Activated T-helper 1 cell treated with anti-CD3 and anti-CD28 coated beads, Interleukin-12 subunit alpha, Interleukin-12 subunit beta, Interleukin-2, Interleukin-4 antibody, amounts not matched to agents 30 ng/mL and 10 ng/mL and 1 ng/mL, durations not matched to agents 14 hours and 24 hours and 36 hours (primary cell): ENCODE measurements around the gene LEUTX. TPM values are rescaled to one million over a fixed set of nuclear protein-coding genes. Genes with fewer than 3 reads are reported as not detected.

ENCODE experiments used
- DNase-seq: peaks from one replicate; pipeline ENCODE4 v3.0.0; 2021; ENCODE audit warnings: low spot score
- H3K27ac Mint-ChIP-seq: one replicate; pipeline ENCODE4 v1.8.0; 2021; ENCODE audit warnings: mild to moderate bottlenecking, mixed read lengths
- H3K27me3 Mint-ChIP-seq: one replicate; pipeline ENCODE4 v1.8.0; 2022; ENCODE audit warnings: mild to moderate bottlenecking, moderate library complexity, mixed read lengths; ENCODE audit not compliant: insufficient read depth
- H3K36me3 Mint-ChIP-seq: one replicate; pipeline ENCODE4 v1.8.0; 2021; ENCODE audit warnings: low read depth, mixed read lengths
- H3K4me1 Mint-ChIP-seq: one replicate; pipeline ENCODE4 v1.8.0; 2021; ENCODE audit warnings: low read depth, mixed read lengths
- H3K4me3 Mint-ChIP-seq: one replicate; pipeline ENCODE4 v1.8.0; 2021; ENCODE audit warnings: mild to moderate bottlenecking, moderate library complexity, mixed read lengths
- H3K9me3 Mint-ChIP-seq: one replicate; pipeline ENCODE4 v1.8.0; 2021; ENCODE audit warnings: mixed read lengths
- intact Hi-C: fragments of 100-400 bp; cut with micrococcal nuclease; formaldehyde crosslinking; loops from one replicate; pipeline ENCODE4 v1.15.1; 2024
- total RNA-seq: library from RNA; stranded (reverse); gene quantifications from 2 replicates; pipeline ENCODE4 v1.2.3, GENCODE V29; 2022

LEUTX gene
- total RNA-seq, result not detected in 2 replicates

- Mint-ChIP-seq H3K27me3 (peaks cover 29% of the 10 kb centered on the region), H3K4me3 (no peak within 1 kb of the TSS), H3K9me3 (no peaks in the 10 kb centered on the region), H3K36me3 (no peaks in the 10 kb centered on the region), H3K4me1 (peaks cover 20% of the 10 kb centered on the region), H3K27ac (no peak within 1 kb of the TSS)
- intact Hi-C loops, result no loop called here
- DNase-seq, result no peak
Observed at GRCh38 chr19:39778763-39779162, at the start of gene LEUTX. LEUTX (plus strand) TSS chr19:39778854; CDS start chr19:39778921, 67 bp downstream.

GRCh38 chr19:39729594-39729993, 49.1 kb upstream of the LEUTX start:
- no peak for DNase-seq
- intact Hi-C loops, result no loop called here
- H3K9me3 Mint-ChIP-seq, result peaks cover 10% of the 10 kb centered on the region
- H3K27me3 Mint-ChIP-seq, result peaks cover 6% of the 10 kb centered on the region
- H3K4me3 Mint-ChIP-seq, result no peak overlapping the region
- peaks cover under 1% of the 10 kb centered on the region for H3K4me1 Mint-ChIP-seq
- no peaks in the 10 kb centered on the region for H3K36me3 Mint-ChIP-seq
- no peak overlapping the region for H3K27ac Mint-ChIP-seq

- Mint-ChIP-seq H3K27me3 (peaks cover 3% of the 10 kb centered on the region), H3K36me3 (peaks cover 1% of the 10 kb centered on the region), H3K4me3 (no peak overlapping the region), H3K9me3 (peaks cover 13% of the 10 kb centered on the region), H3K4me1 (peaks cover 16% of the 10 kb centered on the region), H3K27ac (no peak overlapping the region)
- DNase-seq, result no peak
- intact Hi-C loops, result no loop called here
Observed at GRCh38 chr19:39731685-39732084, 47.0 kb upstream of the LEUTX start.

GRCh38 chr19:39733841-39734240, 44.8 kb upstream of the LEUTX start:
- peaks cover 4% of the 10 kb centered on the region for H3K27me3 Mint-ChIP-seq
- H3K4me1 Mint-ChIP-seq, result peaks cover 37% of the 10 kb centered on the region
- peaks cover 1% of the 10 kb centered on the region for H3K36me3 Mint-ChIP-seq
- intact Hi-C loops, result no loop called here
- no peak for DNase-seq
- H3K9me3 Mint-ChIP-seq, result peaks cover 13% of the 10 kb centered on the region
- H3K4me3 Mint-ChIP-seq, result no peak overlapping the region
- peak overlapping the region; percentile 11 for H3K27ac Mint-ChIP-seq

- Mint-ChIP-seq H3K4me3 (no peak overlapping the region), H3K36me3 (peaks cover 1% of the 10 kb centered on the region), H3K27ac (peak overlapping the region; percentile 77), H3K27me3 (peaks cover 3% of the 10 kb centered on the region), H3K9me3 (peaks cover 13% of the 10 kb centered on the region), H3K4me1 (peaks cover 47% of the 10 kb centered on the region)
- intact Hi-C loops, result loop anchor here (1.0 kb wide), 1 partner anchor 152 kb away; no protein-coding TSS in a partner anchor
- DNase-seq, result no peak
Observed at GRCh38 chr19:39735688-39736087, 43.0 kb upstream of the LEUTX start.

- Mint-ChIP-seq H3K4me3 (no peak overlapping the region), H3K9me3 (peaks cover 13% of the 10 kb centered on the region), H3K36me3 (peaks cover 1% of the 10 kb centered on the region), H3K27me3 (peaks cover 3% of the 10 kb centered on the region), H3K4me1 (peaks cover 49% of the 10 kb centered on the region), H3K27ac (peak overlapping the region; percentile 77)
- no peak for DNase-seq
- intact Hi-C loops, result loop anchor here (1.0 kb wide), 1 partner anchor 153 kb away; no protein-coding TSS in a partner anchor
Observed at GRCh38 chr19:39736088-39736487, 42.6 kb upstream of the LEUTX start.

- H3K4me1 Mint-ChIP-seq, result peaks cover 54% of the 10 kb centered on the region
- intact Hi-C loops, result no loop called here
- H3K9me3 Mint-ChIP-seq, result peaks cover 13% of the 10 kb centered on the region
- H3K27me3 Mint-ChIP-seq, result peaks cover 3% of the 10 kb centered on the region
- no peak for DNase-seq
- no peak overlapping the region for H3K4me3 Mint-ChIP-seq
- H3K36me3 Mint-ChIP-seq, result peaks cover 1% of the 10 kb centered on the region
- H3K27ac Mint-ChIP-seq, result peak overlapping the region; percentile 37
Observed at GRCh38 chr19:39737351-39737750, 41.3 kb upstream of the LEUTX start.

GRCh38 chr19:39737891-39738290, 40.8 kb upstream of the LEUTX start, which contains the start of gene CLC:
CLC (minus strand) TSS chr19:39738029; CDS start chr19:39737952, 77 bp downstream.
- H3K36me3 Mint-ChIP-seq, result peaks cover 1% of the 10 kb centered on the region
- H3K4me1 Mint-ChIP-seq, result peaks cover 54% of the 10 kb centered on the region
- H3K9me3 Mint-ChIP-seq, result peaks cover 13% of the 10 kb centered on the region
- peaks cover 3% of the 10 kb centered on the region for H3K27me3 Mint-ChIP-seq
- intact Hi-C loops, result no loop called here
- peak within 1 kb of the TSS; percentile 37 for H3K27ac Mint-ChIP-seq
- DNase-seq, result no peak
- H3K4me3 Mint-ChIP-seq, result no peak within 1 kb of the TSS

- H3K4me3 Mint-ChIP-seq, result no peak overlapping the region
- intact Hi-C loops, result no loop called here
Observed at GRCh38 chr19:39738814-39739213, 39.8 kb upstream of the LEUTX start.

GRCh38 chr19:39740395-39740794, 38.3 kb upstream of the LEUTX start:
- Mint-ChIP-seq H3K9me3 (peaks cover 5% of the 10 kb centered on the region), H3K36me3 (peaks cover 4% of the 10 kb centered on the region), H3K4me3 (peak overlapping the region; percentile 75), H3K4me1 (peaks cover 47% of the 10 kb centered on the region), H3K27me3 (peaks cover 6% of the 10 kb centered on the region), H3K27ac (peak overlapping the region; percentile 87)
- intact Hi-C loops, result loop anchor here (1.0 kb wide), 2 partner anchors 36 to 61 kb away; partner anchors contain the start of gene LGALS14
- no peak for DNase-seq

More at GRCh38 chr19:39738814-39739213, 39.8 kb upstream of the LEUTX start:
- Mint-ChIP-seq H3K36me3 (peaks cover 4% of the 10 kb centered on the region), H3K27me3 (peaks cover 6% of the 10 kb centered on the region), H3K27ac (no peak overlapping the region), H3K4me1 (peaks cover 54% of the 10 kb centered on the region), H3K9me3 (peaks cover 10% of the 10 kb centered on the region)
- DNase-seq, result no peak

GRCh38 chr19:39745643-39746042, 33.0 kb upstream of the LEUTX start:
- Mint-ChIP-seq H3K4me3 (no peak overlapping the region), H3K36me3 (peaks cover 3% of the 10 kb centered on the region), H3K9me3 (peaks cover 5% of the 10 kb centered on the region), H3K4me1 (peaks cover 7% of the 10 kb centered on the region), H3K27me3 (peaks cover 7% of the 10 kb centered on the region), H3K27ac (no peak overlapping the region)
- intact Hi-C loops, result no loop called here
- no peak for DNase-seq

- intact Hi-C loops, result no loop called here
- H3K27me3 Mint-ChIP-seq, result peaks cover 7% of the 10 kb centered on the region
- DNase-seq, result no peak
- H3K9me3 Mint-ChIP-seq, result peaks cover 5% of the 10 kb centered on the region
- H3K27ac Mint-ChIP-seq, result no peak overlapping the region
- H3K4me1 Mint-ChIP-seq, result no peaks in the 10 kb centered on the region
- peaks cover 3% of the 10 kb centered on the region for H3K36me3 Mint-ChIP-seq
- H3K4me3 Mint-ChIP-seq, result no peak overlapping the region
Observed at GRCh38 chr19:39746836-39747529, 31.7 kb upstream of the LEUTX start.

GRCh38 chr19:39749981-39750380, 28.7 kb upstream of the LEUTX start:
- DNase-seq, result no peak
- Mint-ChIP-seq H3K4me1 (peaks cover 5% of the 10 kb centered on the region), H3K27ac (no peak overlapping the region), H3K27me3 (peaks cover 5% of the 10 kb centered on the region), H3K36me3 (no peaks in the 10 kb centered on the region), H3K4me3 (no peak overlapping the region), H3K9me3 (no peaks in the 10 kb centered on the region)
- intact Hi-C loops, result no loop called here
